Mucosa of descending colon (tissue), 3 donors: Measurements from ENCODE around the gene PCDHB5. TPM values are rescaled to one million over a fixed set of nuclear protein-coding genes. Genes with fewer than 3 reads are reported as not detected.
"Not testable (repeated sequence)": the region's sequence is repeated elsewhere in the genome, so short reads cannot be mapped to it uniquely, and the experiment has no call there.

ENCODE experiments used
- ATAC-seq: fragments of 200-7000 bp; cut with Tn5 transposase; one replicate; pipeline ENCODE4 v1.9.1; 2020; ENCODE audit warnings: mild to moderate bottlenecking, moderate library complexity
- DNase-seq, 3 donors: peaks; one replicate each; pipeline ENCODE4 v3.0.0-alpha.2; 2020
- H3K36me3 ChIP-seq: fragments of 200-600 bp; one replicate; pipeline ENCODE4 v1.8.0; 2021; ENCODE audit warnings: low read depth, mild to moderate bottlenecking
- H3K4me1 ChIP-seq: fragments of 200-600 bp; one replicate; pipeline ENCODE4 v1.8.0; 2021; ENCODE audit warnings: low read depth, mild to moderate bottlenecking
- H3K4me3 ChIP-seq: fragments of 200-600 bp; one replicate; pipeline ENCODE4 v1.8.0; 2021; ENCODE audit warnings: mild to moderate bottlenecking
- H3K9me3 ChIP-seq: fragments of 200-600 bp; one replicate; pipeline ENCODE4 v1.8.0; 2021; ENCODE audit warnings: mild to moderate bottlenecking
- CTCF ChIP-seq: fragments of 200-600 bp; IDR thresholded peaks from one replicate; pipeline ENCODE4 v1.8.0; 2022; ENCODE audit warnings: antibody characterized with exemption, mild to moderate bottlenecking
- intact Hi-C, 2 donors: fragments of 100-400 bp; cut with DNase I in 1 of 2; cut with micrococcal nuclease in 1 of 2; formaldehyde crosslinking; loops; one replicate each; pipeline versions ENCODE4 v1.11.0 to v1.11.1; 2022; cut with DNase I, micrococcal nuclease
- total RNA-seq, 3 donors: library from RNA; stranded (reverse); fragmentation: NEBNext Ultra II Directional in 2 of 3; extraction: Animal tissue kit (Norgen Biotek cat#: 25700) in 2 of 3; gene quantifications; one replicate each; pipeline versions ENCODE4 v1.2.1 to v1.2.4, GENCODE V29; 2021 to 2023
- donor health status: DM: no; HTN: no; CAD: no; lungs with moderate emphysema.
- donor health status: DM: no; HTN: no; CAD: no.
- donor health status: DM: no; HTN: yes; CAD: no.

PCDHB5 gene
- total RNA-seq, 3 donors from 2014 or later, result 0.41 to 3.0 (median 0.60) TPM

DNA sequence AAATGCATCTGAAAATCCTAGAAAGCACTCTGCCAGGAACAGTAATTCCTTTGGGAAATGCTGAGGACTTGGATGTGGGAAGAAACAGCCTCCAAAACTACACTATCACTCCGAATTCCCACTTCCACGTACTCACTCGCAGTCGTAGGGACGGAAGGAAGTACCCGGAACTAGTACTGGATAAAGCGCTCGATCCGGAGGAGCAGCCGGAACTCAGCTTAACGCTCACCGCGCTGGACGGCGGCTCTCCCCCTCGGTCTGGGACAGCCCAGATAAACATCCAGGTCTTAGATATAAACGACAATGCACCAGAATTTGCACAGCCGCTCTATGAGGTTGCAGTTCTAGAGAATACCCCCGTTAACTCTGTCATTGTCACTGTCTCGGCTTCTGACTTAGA lies 33.9 kb upstream of the PCDHB5 start:
- Histone ChIP-seq H3K4me3 (no peak overlapping the region), H3K4me1 (no peaks in the 10 kb centered on the region), H3K36me3 (no peaks in the 10 kb centered on the region), H3K9me3 (peaks cover 33% of the 10 kb centered on the region)
- TF ChIP-seq CTCF, result no peak
- intact Hi-C loops, result no loop called here
- ATAC-seq, result no peak
- DNase-seq, result no peak

- H3K36me3 ChIP-seq, H3K4me1 ChIP-seq, H3K4me3 ChIP-seq, ATAC-seq, DNase-seq, intact Hi-C loops: not testable (repeated sequence)
- H3K9me3 ChIP-seq, result peaks cover 32% of the 10 kb centered on the region
These were observed 32.9 kb upstream of the PCDHB5 start for GRCh38 chr5:141102070-141102469.

GRCh38 chr5:141102471-141102870 lies 32.5 kb upstream of the PCDHB5 start:
- H3K4me3 ChIP-seq, intact Hi-C loops, ATAC-seq, H3K36me3 ChIP-seq, H3K4me1 ChIP-seq, DNase-seq: not testable (repeated sequence)
- H3K9me3 ChIP-seq, result peaks cover 34% of the 10 kb centered on the region

- Histone ChIP-seq H3K36me3 (no peaks in the 10 kb centered on the region), H3K4me3 (no peak overlapping the region), H3K4me1 (no peaks in the 10 kb centered on the region), H3K9me3 (peaks cover 50% of the 10 kb centered on the region)
- no peak for ATAC-seq
- TF ChIP-seq CTCF, result no peak
- no peak for DNase-seq
- intact Hi-C loops, result no loop called here
These were observed 29.7 kb upstream of the PCDHB5 start for GRCh38 chr5:141105350-141105749.

DNA sequence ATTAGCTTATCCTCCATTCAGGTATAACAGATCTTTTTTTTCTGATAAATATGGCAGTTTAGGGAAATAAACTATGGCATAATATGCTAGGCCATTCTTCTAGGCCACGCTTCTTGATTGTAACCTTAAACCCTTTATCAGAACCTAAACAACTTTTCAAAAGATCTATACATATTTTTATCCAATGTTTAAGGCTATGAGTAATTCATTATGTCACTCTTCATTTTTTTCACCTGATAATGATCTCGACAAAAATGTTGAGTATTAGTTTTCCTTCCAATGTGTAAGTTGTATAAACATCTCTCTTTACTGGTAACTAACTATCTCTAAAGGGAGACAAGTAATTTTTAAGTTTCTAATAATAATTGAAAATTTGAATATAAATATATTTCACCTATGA lies 15.8 kb upstream of the PCDHB5 start:
- H3K36me3 ChIP-seq, result no peaks in the 10 kb centered on the region
- peaks cover 65% of the 10 kb centered on the region for H3K9me3 ChIP-seq
- ATAC-seq (no peak), DNase-seq (no peak)
- no peak for TF ChIP-seq CTCF
- H3K4me3 ChIP-seq, result no peak overlapping the region
- intact Hi-C loops, result no loop called here
- H3K4me1 ChIP-seq, result no peaks in the 10 kb centered on the region

DNA sequence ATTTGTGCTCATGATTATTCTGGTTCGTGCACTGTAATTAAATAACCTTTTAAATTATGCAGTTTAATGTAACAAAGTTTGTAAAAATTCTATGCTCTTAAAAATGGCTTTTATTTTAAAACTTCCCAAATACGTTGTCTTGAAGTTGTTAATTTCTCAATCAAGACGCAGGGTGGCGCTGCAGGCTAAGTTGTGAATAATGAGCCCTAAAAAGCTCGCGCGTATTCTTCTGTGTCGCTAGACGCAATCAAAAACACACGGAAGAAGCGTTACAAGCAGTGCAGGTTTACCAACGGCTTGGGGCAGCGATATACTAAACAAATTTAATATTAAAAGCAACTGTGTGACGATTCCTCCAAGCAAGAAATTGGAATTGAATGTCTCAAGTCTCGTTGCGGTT lies 13.4 kb upstream of the PCDHB5 start, which contains the start of gene PCDHB4:
TSS of gene PCDHB4 (plus strand) at position 256 of the 400 bp plus-strand sequence. CDS start 181 bp downstream, outside the sequence.
- intact Hi-C loops, result no loop called here
- TF ChIP-seq CTCF, result no peak
- no peaks in the 10 kb centered on the region for H3K36me3 ChIP-seq
- no peak for ATAC-seq
- no peak within 1 kb of the TSS for H3K4me3 ChIP-seq
- DNase-seq, result no peak
- H3K4me1 ChIP-seq, result no peaks in the 10 kb centered on the region
- H3K9me3 ChIP-seq, result peaks cover 54% of the 10 kb centered on the region

DNA sequence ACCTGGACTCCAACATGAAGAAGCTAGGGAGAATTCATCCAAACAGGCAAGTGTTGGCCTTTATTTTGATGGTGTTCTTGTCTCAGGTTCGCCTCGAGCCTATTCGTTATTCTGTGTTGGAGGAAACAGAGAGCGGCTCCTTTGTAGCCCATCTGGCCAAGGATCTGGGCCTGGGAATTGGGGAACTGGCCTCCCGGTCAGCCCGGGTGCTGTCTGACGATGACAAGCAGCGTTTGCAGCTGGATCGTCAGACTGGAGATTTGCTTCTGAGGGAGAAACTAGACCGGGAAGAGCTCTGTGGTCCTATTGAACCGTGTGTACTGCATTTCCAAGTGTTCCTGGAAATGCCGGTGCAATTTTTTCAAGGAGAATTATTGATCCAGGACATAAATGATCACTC lies 13.0 kb upstream of the PCDHB5 start:
- intact Hi-C loops, result no loop called here
- no peak for TF ChIP-seq CTCF
- H3K4me3 ChIP-seq, result no peak overlapping the region
- H3K4me1 ChIP-seq, result no peaks in the 10 kb centered on the region
- peaks cover 51% of the 10 kb centered on the region for H3K9me3 ChIP-seq
- DNase-seq (no peak), ATAC-seq (no peak)
- H3K36me3 ChIP-seq, result no peaks in the 10 kb centered on the region

DNA sequence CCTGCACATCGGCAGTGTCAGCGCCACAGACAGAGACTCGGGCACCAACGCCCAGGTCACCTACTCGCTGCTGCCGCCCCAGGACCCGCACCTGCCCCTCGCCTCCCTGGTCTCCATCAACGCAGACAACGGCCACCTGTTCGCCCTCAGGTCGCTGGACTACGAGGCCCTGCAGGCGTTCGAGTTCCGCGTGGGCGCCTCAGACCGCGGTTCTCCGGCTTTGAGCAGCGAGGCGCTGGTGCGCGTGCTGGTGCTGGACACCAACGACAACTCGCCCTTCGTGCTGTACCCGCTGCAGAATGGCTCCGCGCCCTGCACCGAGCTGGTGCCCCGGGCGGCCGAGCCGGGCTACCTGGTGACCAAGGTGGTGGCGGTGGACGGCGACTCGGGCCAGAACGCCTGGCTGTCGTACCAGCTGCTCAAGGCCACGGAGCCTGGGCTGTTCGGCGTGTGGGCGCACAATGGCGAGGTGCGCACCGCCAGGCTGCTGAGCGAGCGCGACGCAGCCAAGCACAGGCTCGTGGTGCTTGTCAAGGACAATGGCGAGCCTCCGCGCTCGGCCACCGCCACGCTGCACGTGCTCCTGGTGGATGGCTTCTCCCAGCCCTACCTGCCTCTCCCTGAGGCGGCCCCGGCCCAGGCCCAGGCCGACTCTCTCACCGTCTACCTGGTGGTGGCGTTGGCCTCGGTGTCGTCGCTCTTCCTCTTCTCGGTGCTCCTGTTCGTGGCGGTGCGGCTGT lies 11.4 kb upstream of the PCDHB5 start:
- intact Hi-C loops, DNase-seq, ATAC-seq, H3K4me1 ChIP-seq, H3K4me3 ChIP-seq, H3K36me3 ChIP-seq: not testable (repeated sequence)
- H3K9me3 ChIP-seq, result peaks cover 58% of the 10 kb centered on the region
